OCI-LY1 (cell line): ENCODE results near the gene CDH23.

Experiments
- H2AFZ ChIP-seq: fragments of 200-600 bp; sonication (generic), shearing (Covaris generic); 2 replicates; pipeline ENCODE4 v1.6.0; 2014; ENCODE audit warnings: antibody characterized with exemption, mild to moderate bottlenecking, low read length
- H3F3A ChIP-seq: fragments of 200-600 bp; sonication (generic), shearing (Covaris generic); 2 replicates; pipeline ENCODE4 v1.6.0; 2014; ENCODE audit warnings: mild to moderate bottlenecking, antibody characterized with exemption, low read length, moderate library complexity; ENCODE audit not compliant: insufficient read depth
- H3K27ac ChIP-seq: fragments of 200-600 bp; sonication (generic); 2 replicates; pipeline ENCODE4 v1.5.1; 2014; ENCODE audit warnings: low read length, mixed run types, mild to moderate bottlenecking, low read depth; ENCODE audit not compliant: poor library complexity, severe bottlenecking
- H3K27me3 ChIP-seq: fragments of 200-600 bp; sonication (generic); 2 replicates; pipeline ENCODE4 v1.6.0; 2014; ENCODE audit warnings: antibody characterized with exemption, mild to moderate bottlenecking, low read length, moderate library complexity; ENCODE audit not compliant: insufficient read depth
- H3K36me3 ChIP-seq: fragments of 200-600 bp; sonication (generic); 2 replicates; pipeline ENCODE4 v1.6.1; 2014; ENCODE audit warnings: mild to moderate bottlenecking, antibody characterized with exemption, low read length, moderate library complexity, mixed read lengths; ENCODE audit not compliant: insufficient read depth
- H3K4me1 ChIP-seq: fragments of 200-600 bp; sonication (generic); 2 replicates; pipeline ENCODE4 v1.5.1; 2014; ENCODE audit warnings: mild to moderate bottlenecking, low read length, moderate library complexity; ENCODE audit not compliant: insufficient read depth, severe bottlenecking
- H3K4me2 ChIP-seq: fragments of 200-600 bp; sonication (generic), shearing (Covaris generic); 2 replicates; pipeline ENCODE4 v1.6.1; 2014; ENCODE audit warnings: low read length
- H3K4me3 ChIP-seq: fragments of 200-600 bp; sonication (generic); 2 replicates; pipeline ENCODE4 v1.5.1; 2014; ENCODE audit warnings: low read length, low read depth, mild to moderate bottlenecking, mixed read lengths; ENCODE audit not compliant: poor library complexity, severe bottlenecking
- H3K79me2 ChIP-seq: fragments of 200-600 bp; shearing (Covaris generic); 2 replicates; pipeline ENCODE4 v1.6.1; 2016; ENCODE audit warnings: mixed run types, low read length, mixed read lengths; ENCODE audit not compliant: insufficient read depth
- H3K9ac ChIP-seq: fragments of 200-600 bp; sonication (generic), shearing (Covaris generic); 2 replicates; pipeline ENCODE4 v1.6.1; 2014; ENCODE audit warnings: mild to moderate bottlenecking, low read length, mixed read lengths
- H3K9me2 ChIP-seq: fragments of 200-600 bp; sonication (generic), shearing (Covaris generic); 2 replicates; pipeline ENCODE4 v1.6.1; 2014; ENCODE audit warnings: low read depth, mild to moderate bottlenecking, low read length, mixed read lengths
- H3K9me3 ChIP-seq: fragments of 200-600 bp; shearing (Covaris generic); 2 replicates; pipeline ENCODE4 v1.6.1; 2014; ENCODE audit warnings: low read length, mixed read lengths
- H4K20me1 ChIP-seq: fragments of 200-600 bp; sonication (generic), shearing (Covaris generic); 2 replicates; pipeline ENCODE4 v1.6.0; 2016; ENCODE audit warnings: mild to moderate bottlenecking, low read length; ENCODE audit not compliant: insufficient read depth
- CTCF ChIP-seq: fragments of 200-600 bp; sonication (generic), shearing (Covaris generic); IDR thresholded peaks from 2 replicates; pipeline ENCODE4 v1.5.1; 2017; ENCODE audit warnings: mild to moderate bottlenecking, antibody characterized with exemption, low read length, moderate library complexity, mixed read lengths
- EZH2 ChIP-seq: fragments of 200-600 bp; sonication (generic), shearing (Covaris generic); IDR thresholded peaks from 2 replicates; pipeline ENCODE4 v1.8.0; 2017; ENCODE audit warnings: borderline replicate concordance, mixed run types, mild to moderate bottlenecking, antibody characterized with exemption, low read length, moderate library complexity, mixed read lengths

Gene CDH23

GRCh38 chr10:71547876-71548846, 151.4 kb downstream of the CDH23 start:
- H3K36me3 ChIP-seq: no peaks in the 10 kb centered on the region; the same call in 1 of the 2 replicates
- H2AFZ ChIP-seq: no peak overlapping the region
- H3K79me2 ChIP-seq: no peaks in the 10 kb centered on the region
- TF ChIP-seq CTCF (peak; percentile 31; the same call in 1 of the 2 replicates), EZH2 (no peak)
- no peaks in the 10 kb centered on the region for H3K4me1 ChIP-seq
- no peak overlapping the region for H3K4me3 ChIP-seq
- no peak overlapping the region for H3K9ac ChIP-seq
- no peaks in the 10 kb centered on the region for H3K9me3 ChIP-seq
- no peaks in the 10 kb centered on the region for H4K20me1 ChIP-seq
- no peaks in the 10 kb centered on the region for H3K9me2 ChIP-seq
- H3F3A ChIP-seq: no peaks in the 10 kb centered on the region
- no peak overlapping the region for H3K4me2 ChIP-seq
- H3K27ac ChIP-seq: no peak overlapping the region
- peaks cover 22% of the 10 kb centered on the region for H3K27me3 ChIP-seq

GRCh38 chr10:71549766-71550533, 153.2 kb downstream of the CDH23 start:
- no peak for TF ChIP-seq EZH2
- no peak for TF ChIP-seq CTCF
- H2AFZ ChIP-seq: no peak overlapping the region
- no peaks in the 10 kb centered on the region for H3F3A ChIP-seq
- no peak overlapping the region for H3K9ac ChIP-seq
- H3K9me2 ChIP-seq: no peaks in the 10 kb centered on the region
- H3K4me1 ChIP-seq: no peaks in the 10 kb centered on the region
- no peak overlapping the region for H3K4me2 ChIP-seq
- H4K20me1 ChIP-seq: no peaks in the 10 kb centered on the region
- H3K27ac ChIP-seq: no peak overlapping the region
- H3K36me3 ChIP-seq: no peaks in the 10 kb centered on the region; the same call in 1 of the 2 replicates
- H3K9me3 ChIP-seq: no peaks in the 10 kb centered on the region
- peaks cover 22% of the 10 kb centered on the region for H3K27me3 ChIP-seq
- H3K79me2 ChIP-seq: no peaks in the 10 kb centered on the region
- no peak overlapping the region for H3K4me3 ChIP-seq

- H3K4me2 ChIP-seq: no peak overlapping the region
- H3K27ac ChIP-seq: no peak overlapping the region
These were observed 153.9 kb downstream of the CDH23 start for GRCh38 chr10:71550628-71551027.

More at GRCh38 chr10:71550628-71551027, 153.9 kb downstream of the CDH23 start:
- H3K36me3 ChIP-seq: no peaks in the 10 kb centered on the region; the same call in 1 of the 2 replicates
- H4K20me1 ChIP-seq: no peaks in the 10 kb centered on the region
- H3K9me3 ChIP-seq: no peaks in the 10 kb centered on the region
- peaks cover 22% of the 10 kb centered on the region for H3K27me3 ChIP-seq
- no peaks in the 10 kb centered on the region for H3K4me1 ChIP-seq
- no peaks in the 10 kb centered on the region for H3K79me2 ChIP-seq
- no peak overlapping the region for H2AFZ ChIP-seq
- H3K9me2 ChIP-seq: no peaks in the 10 kb centered on the region
- H3F3A ChIP-seq: no peaks in the 10 kb centered on the region
- TF ChIP-seq EZH2 (no peak), CTCF (no peak)
- no peak overlapping the region for H3K9ac ChIP-seq
- H3K4me3 ChIP-seq: no peak overlapping the region
